GM12878 (cell line): ENCODE data around the gene RCE1.

ENCODE experiments used
- EZH2 ChIP-seq: IDR thresholded peaks from 2 replicates; pipeline ENCODE4 v1.6.1; 2012; ENCODE audit warnings: low read depth, mild to moderate bottlenecking, control low read depth, inconsistent platforms, low read length, borderline replicate concordance; ENCODE audit not compliant: control insufficient read depth
- POLR2A ChIP-seq: IDR thresholded peaks from 2 replicates; pipeline ENCODE4 v1.6.1; 2011; ENCODE audit warnings: low read depth, mild to moderate bottlenecking, low read length
- SP1 ChIP-seq: IDR thresholded peaks from one replicate; pipeline ENCODE4 v1.6.1; 2011; ENCODE audit warnings: low read depth, low read length
- TARDBP ChIP-seq: IDR thresholded peaks from 2 replicates; pipeline ENCODE4 v1.6.1; 2016; ENCODE audit warnings: borderline replicate concordance
- TF ChIP-seq, protein P1 (sequence below), 3 experiments: IDR thresholded peaks in 2 of 3; conservative IDR thresholded peaks in 1 of 3; 2 replicates each; pipeline ENCODE4 v1.5.1; 2011; ENCODE audit warnings: low read depth in 3 of 3, low read length in 3 of 3, mild to moderate bottlenecking in 3 of 3, control low read depth in 2 of 3, moderate library complexity in 2 of 3, inconsistent platforms in 1 of 3, mixed read lengths in 1 of 3; ENCODE audit not compliant: control insufficient read depth in 2 of 3, insufficient read depth in 1 of 3; ENCODE audit errors: extremely low read depth in 1 of 3

DNA sequence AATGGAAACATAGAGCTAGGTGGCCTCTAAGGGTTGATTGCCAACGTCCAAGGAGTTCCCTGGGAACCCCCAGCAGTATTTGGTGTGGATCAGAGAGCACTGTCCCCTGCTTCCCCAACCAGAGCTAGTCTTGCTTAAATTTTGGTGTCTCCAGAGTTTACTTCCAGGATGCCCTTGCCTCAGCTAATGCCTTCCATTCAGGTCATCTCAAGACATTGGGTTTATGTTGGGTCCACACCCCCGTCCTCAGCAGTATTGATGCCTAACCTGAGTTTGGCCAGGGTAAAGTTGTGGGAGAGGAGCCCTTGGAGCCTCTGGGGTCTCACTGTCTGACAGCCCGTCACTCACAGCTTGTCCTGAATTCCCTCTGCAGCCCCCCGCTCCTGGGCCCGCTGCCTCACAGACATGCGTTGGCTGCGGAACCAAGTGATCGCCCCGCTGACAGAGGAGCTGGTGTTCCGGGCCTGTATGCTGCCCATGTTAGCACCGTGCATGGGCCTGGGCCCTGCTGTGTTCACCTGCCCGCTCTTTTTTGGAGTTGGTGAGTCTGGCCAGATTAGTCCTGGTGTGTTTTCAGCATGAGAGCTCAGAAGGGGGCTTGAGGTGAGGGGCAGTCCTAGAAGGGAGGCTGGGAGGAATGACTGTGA, 1.4 kb downstream of the RCE1 start:
- no peak for TF ChIP-seq EZH2
- TF ChIP-seq, protein P1, sequence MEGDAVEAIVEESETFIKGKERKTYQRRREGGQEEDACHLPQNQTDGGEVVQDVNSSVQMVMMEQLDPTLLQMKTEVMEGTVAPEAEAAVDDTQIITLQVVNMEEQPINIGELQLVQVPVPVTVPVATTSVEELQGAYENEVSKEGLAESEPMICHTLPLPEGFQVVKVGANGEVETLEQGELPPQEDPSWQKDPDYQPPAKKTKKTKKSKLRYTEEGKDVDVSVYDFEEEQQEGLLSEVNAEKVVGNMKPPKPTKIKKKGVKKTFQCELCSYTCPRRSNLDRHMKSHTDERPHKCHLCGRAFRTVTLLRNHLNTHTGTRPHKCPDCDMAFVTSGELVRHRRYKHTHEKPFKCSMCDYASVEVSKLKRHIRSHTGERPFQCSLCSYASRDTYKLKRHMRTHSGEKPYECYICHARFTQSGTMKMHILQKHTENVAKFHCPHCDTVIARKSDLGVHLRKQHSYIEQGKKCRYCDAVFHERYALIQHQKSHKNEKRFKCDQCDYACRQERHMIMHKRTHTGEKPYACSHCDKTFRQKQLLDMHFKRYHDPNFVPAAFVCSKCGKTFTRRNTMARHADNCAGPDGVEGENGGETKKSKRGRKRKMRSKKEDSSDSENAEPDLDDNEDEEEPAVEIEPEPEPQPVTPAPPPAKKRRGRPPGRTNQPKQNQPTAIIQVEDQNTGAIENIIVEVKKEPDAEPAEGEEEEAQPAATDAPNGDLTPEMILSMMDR (IDR thresholded peaks at IDR 0.05 in 2 of 3, conservative IDR thresholded peaks at IDR 0.05 in 1 of 3; ENCODE audit: control insufficient read depth in 2 of 3, extremely low read depth in 1 of 3, insufficient read depth in 1 of 3, low read depth in 3 of 3, low read length in 3 of 3) = no peak
- TF ChIP-seq POLR2A = no peak
- TF ChIP-seq TARDBP = no peak
- TF ChIP-seq SP1 = no peak
